Stomach (tissue), 4 donors: ENCODE data around the gene KCNH8.

ENCODE experiments used
- CTCF ChIP-seq, 7 experiments: fragments of 450-650 bp in 4 of 7; fragments of 200-600 bp in 3 of 7; sonication (generic) in 3 of 7; IDR thresholded peaks; one replicate each; pipeline ENCODE4 v1.5.1; 2016 to 2019; ENCODE audit warnings: antibody characterized with exemption in 7 of 7, control low read depth in 2 of 7, mild to moderate bottlenecking in 1 of 7
- EP300 ChIP-seq: sonication (generic); formaldehyde crosslinking; IDR thresholded peaks from one replicate; pipeline ENCODE4 v1.6.1; 2017; ENCODE audit warnings: antibody characterized with exemption
- POLR2A ChIP-seq, 4 donors: fragments of 450-650 bp; IDR thresholded peaks; one replicate each; pipeline ENCODE4 v1.6.1; 2016; ENCODE audit warnings: antibody characterized with exemption in 4 of 4, control low read depth in 2 of 4, mild to moderate bottlenecking in 1 of 4, moderate library complexity in 1 of 4
- POLR2AphosphoS5 ChIP-seq, 3 donors: sonication (generic); formaldehyde crosslinking; IDR thresholded peaks; one replicate each; pipeline ENCODE4 v1.6.1; 2016; ENCODE audit warnings: antibody characterized with exemption in 3 of 3

DNA sequence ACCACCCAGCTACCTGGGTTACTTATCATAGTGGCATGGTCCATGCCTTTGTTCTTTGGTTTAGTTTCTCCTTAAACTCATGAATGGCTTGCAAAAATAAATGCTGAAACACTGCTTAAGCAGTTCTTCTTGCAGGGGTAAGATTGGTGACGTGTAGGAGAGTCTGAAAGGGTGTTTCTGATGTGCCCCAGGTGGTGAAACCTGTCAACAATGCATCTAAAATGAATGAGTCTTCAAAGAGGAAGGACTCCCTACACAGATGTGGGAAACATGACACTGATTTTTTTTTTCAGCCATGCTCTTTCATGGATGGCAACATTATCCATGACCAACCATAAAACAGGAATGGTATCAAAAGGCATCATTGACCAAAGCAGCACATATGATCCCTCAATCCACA is 72.0 kb downstream of the KCNH8 start:
- TF ChIP-seq POLR2A (IDR thresholded peaks at IDR 0.05) (no peak), CTCF (IDR thresholded peaks at IDR 0.05) (no peak), POLR2AphosphoS5 (IDR thresholded peaks at IDR 0.05) (no peak), EP300 (no peak)
